Pancreas (tissue), 10 donors: ENCODE measurements around the gene HMX1. TPM values are rescaled to one million over a fixed set of nuclear protein-coding genes. Genes with fewer than 3 reads are reported as not detected.

Experiments
- ATAC-seq, 4 donors: fragments of 200-7000 bp; cut with Tn5 transposase; one replicate each; pipeline versions ENCODE4 v1.8.0 to v1.9.1; 2020; ENCODE audit warnings: mild to moderate bottlenecking in 4 of 4, moderate library complexity in 4 of 4
- DNase-seq, 6 donors: peaks; one replicate each; pipeline ENCODE4 v3.0.0-alpha.2; 2020
- FAIRE-seq: peaks from 2 replicates; lab custom pipeline; 2012; peaks lifted over from hg19 to GRCh38; lab: Jason Lieb, UNC
- H3K27ac ChIP-seq, 4 donors: fragments of 200-600 bp; sonication (generic); 1 replicate in 3 of 4; 2 replicates in 1 of 4; pipeline versions ENCODE4 v1.5.0 to v1.8.0; 2020
- H3K27me3 ChIP-seq, 4 donors: fragments of 200-600 bp; one replicate each; pipeline ENCODE4 v1.8.0; 2021
- H3K36me3 ChIP-seq, 3 donors: fragments of 200-600 bp; sonication (generic) in 1 of 3; one replicate each; pipeline versions ENCODE4 v1.5.0 to v1.8.0; 2020 to 2021
- H3K4me1 ChIP-seq, 3 donors: fragments of 200-600 bp; one replicate each; pipeline ENCODE4 v1.8.0; 2021
- H3K4me3 ChIP-seq, 4 donors: fragments of 200-600 bp; sonication (generic) in 2 of 4; one replicate each; pipeline versions ENCODE4 v1.5.0 to v1.8.0; 2020 to 2021
- H3K9me3 ChIP-seq, 4 donors: fragments of 200-600 bp; one replicate each; pipeline ENCODE4 v1.8.0; 2021
- CTCF ChIP-seq, 4 donors: fragments of 200-600 bp; sonication (generic) in 3 of 4; IDR thresholded peaks; one replicate each; pipeline versions ENCODE4 v1.5.0 to v1.8.0; 2021; ENCODE audit warnings: antibody characterized with exemption in 4 of 4
- WGBS, 2 donors: extraction: QIAGEN DNeasy Blood & Tissue Kit; methylation state at CpG; one replicate each; pipeline ENCODE4 v1.1.7; 2013; 5-methylcytosine and 5-hydroxymethylcytosine counted together
- intact Hi-C, 3 donors: fragments of 100-400 bp; cut with DNase I; formaldehyde crosslinking; loops; one replicate each; pipeline versions ENCODE4 v1.11.1 to v1.14.2; 2022
- polyA plus RNA-seq, 2 donors: library from polyadenylated mRNA; stranded (reverse); fragments of 200-250 nt; gene quantifications; one replicate each; pipeline ENCODE4 v1.2.3, GENCODE V29; 2013
- total RNA-seq, 6 donors: library from RNA; stranded (reverse); fragmentation: NEBNext Ultra II Directional in 4 of 6; extraction: Animal tissue kit (Norgen Biotek cat#: 25700) in 4 of 6; gene quantifications; one replicate each; pipeline versions ENCODE4 v1.2.1 to v1.2.4, GENCODE V29; 2021 to 2023
- donor health status: healthy with polysubstance abuse.
- donor health status: DM: no; HTN: no; CAD: no; lungs with moderate emphysema.
- donor health status: DM: no; HTN: no; CAD: no.
- donor health status: control.
- donor health status: control.
- donor health status: Bipolar disorder and iron deficiency.
- donor health status: DM: yes; HTN: yes; CAD: no.
- donor health status: DM: no; HTN: no; CAD: no.
- donor health status: DM: no; HTN: no; CAD: no.
- donor health status: DM: yes; HTN: yes; CAD: no.

Gene HMX1
- total and polyA plus RNA-seq, 8 donors = not detected

GRCh38 chr4:8863686-8864682, 7.7 kb downstream of the HMX1 start:
- H3K36me3 ChIP-seq = no peaks in the 10 kb centered on the region

GRCh38 chr4:8862800-8863685, 8.6 kb downstream of the HMX1 start:
- Histone ChIP-seq H3K36me3 (no peaks in the 10 kb centered on the region), H3K27me3 (peaks cover 0 to 60% (median 9%) of the 10 kb centered on the region in 4 donors), H3K9me3 (no peaks in the 10 kb centered on the region), H3K4me3 (no peak overlapping the region), H3K4me1 (no peaks in the 10 kb centered on the region), H3K27ac (no peak overlapping the region)
- intact Hi-C loops = no loop called here
- DNase-seq (peak in 1 of 6 donors; percentile 70), ATAC-seq (no peak), FAIRE-seq (no peak)
- no peak for TF ChIP-seq CTCF (IDR thresholded peaks at IDR 0.05)
- WGBS, 2 donors = 2 to 4% methylated on average over 41 of the region's 41 CpGs

More at GRCh38 chr4:8863686-8864682, 7.7 kb downstream of the HMX1 start:
- TF ChIP-seq CTCF (IDR thresholded peaks at IDR 0.05) = no peak
- no peak overlapping the region for H3K4me3 ChIP-seq
- no peaks in the 10 kb centered on the region for H3K9me3 ChIP-seq
- H3K27ac ChIP-seq = no peak overlapping the region
- intact Hi-C loops = no loop called here
- no peaks in the 10 kb centered on the region for H3K4me1 ChIP-seq
- 6 to 13% methylated on average over 26 to 31 of the region's 31 CpGs for WGBS, 2 donors
- DNase-seq = peak in 1 of 6 donors; percentile 63
- FAIRE-seq = no peak
- ATAC-seq = no peak
- H3K27me3 ChIP-seq = peaks cover 0 to 56% (median 9%) of the 10 kb centered on the region in 4 donors

- intact Hi-C loops = no loop called here
- ATAC-seq (no peak), FAIRE-seq (no peak), DNase-seq (no peak)
- H3K27me3 ChIP-seq = peaks cover 0 to 66% (median 10%) of the 10 kb centered on the region in 4 donors
- no peak overlapping the region for H3K27ac ChIP-seq
- TF ChIP-seq CTCF (IDR thresholded peaks at IDR 0.05) = no peak
- no peaks in the 10 kb centered on the region for H3K4me1 ChIP-seq
- no peak overlapping the region for H3K4me3 ChIP-seq
- no peaks in the 10 kb centered on the region for H3K36me3 ChIP-seq
- WGBS, 2 donors = 6 to 7% methylated on average over 5 of the region's 5 CpGs
- no peaks in the 10 kb centered on the region for H3K9me3 ChIP-seq
Measured at GRCh38 chr4:8862334-8862733, 9.3 kb downstream of the HMX1 start.

- no peak for ATAC-seq
- Histone ChIP-seq H3K9me3 (no peaks in the 10 kb centered on the region), H3K27me3 (peaks cover 0 to 68% (median 10%) of the 10 kb centered on the region in 4 donors), H3K27ac (no peak overlapping the region), H3K36me3 (no peaks in the 10 kb centered on the region), H3K4me1 (no peaks in the 10 kb centered on the region), H3K4me3 (peak overlapping the region in 1 of 4 donors; percentile 26)
- FAIRE-seq = no peak
- 2% methylated on average over 63 to 64 of the region's 64 CpGs for WGBS, 2 donors
- no peak for TF ChIP-seq CTCF (IDR thresholded peaks at IDR 0.05)
- intact Hi-C loops = no loop called here
- DNase-seq = peak in 1 of 6 donors; percentile 55
Measured at GRCh38 chr4:8861576-8862295, 9.9 kb downstream of the HMX1 start.
